HepG2 (cell line): ENCODE data around the gene DHH. TPM values are rescaled to one million over a fixed set of nuclear protein-coding genes. Genes with fewer than 3 reads are reported as not detected.

ENCODE experiments used
- CAMTA2 ChIP-seq: sonication (generic); formaldehyde crosslinking; IDR thresholded peaks from 2 replicates; pipeline ENCODE4 v1.4.0; 2020; ENCODE audit warnings: mild to moderate bottlenecking, missing genetic modification reagents, borderline replicate concordance
- MED1 ChIP-seq: sonication (generic); formaldehyde crosslinking; IDR thresholded peaks from 2 replicates; pipeline ENCODE4 v1.4.0; 2020; ENCODE audit warnings: missing genetic modification reagents
- RBAK ChIP-seq: sonication (generic); formaldehyde crosslinking; IDR thresholded peaks from 2 replicates; pipeline ENCODE4 v1.5.1; 2020; ENCODE audit warnings: mild to moderate bottlenecking, missing genetic modification reagents
- SNRNP70 ChIP-seq: fragments of 200-400 bp; formaldehyde crosslinking; IDR thresholded peaks from 2 replicates; pipeline ENCODE4 v1.6.1; 2017; ENCODE audit warnings: mild to moderate bottlenecking, low read depth, low read length, moderate library complexity
- TAF15 ChIP-seq: fragments of 200-400 bp; formaldehyde crosslinking; IDR thresholded peaks from one replicate; pipeline ENCODE4 v1.6.1; 2018; ENCODE audit warnings: mild to moderate bottlenecking, low read depth, low read length; ENCODE audit not compliant: poor library complexity, severe bottlenecking
- TP53 ChIP-seq: sonication (generic); formaldehyde crosslinking; conservative IDR thresholded peaks from 2 replicates; pipeline ENCODE4 v1.4.0; 2020; ENCODE audit warnings: missing genetic modification reagents
- U2AF2 ChIP-seq: fragments of 200-400 bp; formaldehyde crosslinking; IDR thresholded peaks from 2 replicates; pipeline ENCODE4 v1.6.1; 2017; ENCODE audit warnings: low read depth, mild to moderate bottlenecking, low read length
- ZNF138 ChIP-seq: sonication (generic); formaldehyde crosslinking; IDR thresholded peaks from 2 replicates; pipeline ENCODE4 v1.5.0; 2020; ENCODE audit warnings: mild to moderate bottlenecking, low read depth, missing genetic modification reagents
- ZNF431 ChIP-seq: sonication (generic); formaldehyde crosslinking; IDR thresholded peaks from 2 replicates; pipeline ENCODE4 v1.9.0; 2022; ENCODE audit warnings: missing genetic modification reagents, low read depth, mild to moderate bottlenecking, borderline replicate concordance
- ZNF451 ChIP-seq: sonication (generic); formaldehyde crosslinking; IDR thresholded peaks from 2 replicates; pipeline ENCODE4 v1.5.0; 2020; ENCODE audit warnings: mild to moderate bottlenecking, missing genetic modification reagents
- ZNF737 ChIP-seq: sonication (generic); formaldehyde crosslinking; IDR thresholded peaks from 2 replicates; pipeline ENCODE4 v1.5.0; 2020; ENCODE audit warnings: missing genetic modification reagents, mild to moderate bottlenecking, borderline replicate concordance
- polyA plus RNA-seq, 8 experiments: library from polyadenylated mRNA; depleted of rRNA in 3 of 8; stranded (reverse) in 7 of 8; unstranded in 1 of 8; fragments of >200 nt; fragmentation: Illumina TruSeq in 4 of 8; extraction: Trizol in 4 of 8; gene quantifications; 2 replicates each; pipeline versions ENCODE4 v1.2.1 to v1.2.3, GENCODE V29; 2011 to 2016; ENCODE audit warnings: low read depth in 4 of 8, missing spikeins in 1 of 8, mixed read lengths in 1 of 8; ENCODE audit not compliant: insufficient read depth in 1 of 8
- total RNA-seq, 5 experiments: library from RNA; depleted of rRNA; stranded (reverse); fragments of >200 nt; fragmentation: Illumina TruSeq; extraction: Trizol; gene quantifications; 2 replicates each; pipeline ENCODE4 v1.2.3, GENCODE V29; 2016; ENCODE audit warnings: low read depth in 1 of 5
- TF ChIP-seq, protein P1 (sequence below): sonication (generic); formaldehyde crosslinking; IDR thresholded peaks from 2 replicates; pipeline ENCODE4 v1.8.0; 2023; ENCODE audit warnings: mild to moderate bottlenecking, missing genetic modification reagents
- TF ChIP-seq, protein P2 (sequence below): sonication (generic); formaldehyde crosslinking; IDR thresholded peaks from 2 replicates; pipeline ENCODE4 v1.4.0; 2020; ENCODE audit warnings: missing genetic modification reagents, mild to moderate bottlenecking, borderline replicate concordance
- TF ChIP-seq, protein P3 (sequence below): sonication (generic); formaldehyde crosslinking; conservative IDR thresholded peaks from 2 replicates; pipeline ENCODE4 v1.4.0; 2020; ENCODE audit warnings: missing genetic modification reagents
- TF ChIP-seq, protein P4 (sequence below): IDR thresholded peaks from 2 replicates; pipeline ENCODE4 v1.6.1; 2016; ENCODE audit warnings: low read depth, control low read depth
- TF ChIP-seq, protein P5 (sequence below): sonication (generic); formaldehyde crosslinking; IDR thresholded peaks from 2 replicates; pipeline ENCODE4 v1.4.0; 2020; ENCODE audit warnings: mild to moderate bottlenecking, low read depth, missing genetic modification reagents

Gene DHH
- total and polyA plus RNA-seq, 2 of the 13 experiments (the other 11 are each of a cell fraction or from before 2014, with no cell fraction given), result not detected

DNA sequence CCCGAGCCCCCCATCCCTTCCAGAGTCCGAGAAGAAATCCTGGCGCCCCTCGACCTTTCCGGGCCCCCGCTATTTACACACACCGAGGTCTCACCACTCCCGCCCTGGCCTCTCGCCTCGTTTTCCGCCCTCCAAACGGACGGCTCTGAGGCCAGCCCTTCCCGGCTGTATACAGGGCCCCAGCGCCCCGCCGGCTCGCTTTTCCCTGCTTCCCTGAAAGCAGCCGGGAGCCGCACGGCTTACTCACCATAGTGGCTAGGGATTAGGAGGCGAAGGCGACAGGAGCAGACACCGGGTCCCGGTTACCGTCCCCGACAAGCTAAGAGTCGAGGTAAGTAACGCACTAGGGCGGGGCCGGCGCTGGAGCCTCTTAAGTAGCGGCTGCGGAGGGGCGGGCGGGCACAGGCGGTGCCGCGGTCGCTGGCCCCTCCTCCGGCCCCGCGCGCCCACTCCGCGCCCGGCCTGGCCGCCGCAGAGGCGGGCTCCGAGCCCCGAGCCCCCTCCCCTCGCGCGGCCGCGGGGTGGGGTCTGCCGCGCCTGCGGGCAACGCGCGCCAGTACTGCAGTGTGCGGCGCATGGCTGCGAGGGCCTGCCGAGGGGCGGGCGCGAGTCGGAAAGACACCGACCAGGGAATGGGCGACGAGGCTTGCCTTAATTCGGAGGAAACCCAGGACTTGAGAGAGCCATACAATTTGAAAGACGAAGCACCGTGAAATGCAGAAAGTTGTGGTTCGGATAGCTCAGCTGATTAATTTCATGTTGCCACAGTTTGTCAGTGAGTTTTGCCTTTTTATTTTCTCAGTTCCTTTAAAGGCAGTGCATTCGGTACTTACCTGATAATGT lies 36.7 kb upstream of the DHH start, which contains the start of gene TUBA1B (continued):
- TF ChIP-seq, protein P1, sequence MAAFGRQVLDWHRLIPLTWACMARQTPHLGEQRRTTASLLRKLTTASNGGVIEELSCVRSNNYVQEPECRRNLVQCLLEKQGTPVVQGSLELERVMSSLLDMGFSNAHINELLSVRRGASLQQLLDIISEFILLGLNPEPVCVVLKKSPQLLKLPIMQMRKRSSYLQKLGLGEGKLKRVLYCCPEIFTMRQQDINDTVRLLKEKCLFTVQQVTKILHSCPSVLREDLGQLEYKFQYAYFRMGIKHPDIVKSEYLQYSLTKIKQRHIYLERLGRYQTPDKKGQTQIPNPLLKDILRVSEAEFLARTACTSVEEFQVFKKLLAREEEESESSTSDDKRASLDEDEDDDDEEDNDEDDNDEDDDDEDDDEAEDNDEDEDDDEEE (CRISPR knock-in tag), result no peak
- TF ChIP-seq ZNF138 (CRISPR knock-in tag) (peak; percentile 77; the same call in 1 of the 2 replicates), CAMTA2 (0 out of 2 replicates have a peak, but pooled peaks have one; percentile 75), ZNF451 (CRISPR knock-in tag) (peak; percentile 70), ZNF737 (CRISPR knock-in tag) (no peak), ZNF431 (no peak), RBAK (no peak), TP53 (CRISPR knock-in tag) (no peak), U2AF2 (0 out of 2 replicates have a peak, but pooled peaks have one; percentile 60), MED1 (CRISPR knock-in tag) (peak; percentile 30; the same call in 1 of the 2 replicates), TAF15 (no peak), SNRNP70 (no peak)
- TF ChIP-seq, protein P2, sequence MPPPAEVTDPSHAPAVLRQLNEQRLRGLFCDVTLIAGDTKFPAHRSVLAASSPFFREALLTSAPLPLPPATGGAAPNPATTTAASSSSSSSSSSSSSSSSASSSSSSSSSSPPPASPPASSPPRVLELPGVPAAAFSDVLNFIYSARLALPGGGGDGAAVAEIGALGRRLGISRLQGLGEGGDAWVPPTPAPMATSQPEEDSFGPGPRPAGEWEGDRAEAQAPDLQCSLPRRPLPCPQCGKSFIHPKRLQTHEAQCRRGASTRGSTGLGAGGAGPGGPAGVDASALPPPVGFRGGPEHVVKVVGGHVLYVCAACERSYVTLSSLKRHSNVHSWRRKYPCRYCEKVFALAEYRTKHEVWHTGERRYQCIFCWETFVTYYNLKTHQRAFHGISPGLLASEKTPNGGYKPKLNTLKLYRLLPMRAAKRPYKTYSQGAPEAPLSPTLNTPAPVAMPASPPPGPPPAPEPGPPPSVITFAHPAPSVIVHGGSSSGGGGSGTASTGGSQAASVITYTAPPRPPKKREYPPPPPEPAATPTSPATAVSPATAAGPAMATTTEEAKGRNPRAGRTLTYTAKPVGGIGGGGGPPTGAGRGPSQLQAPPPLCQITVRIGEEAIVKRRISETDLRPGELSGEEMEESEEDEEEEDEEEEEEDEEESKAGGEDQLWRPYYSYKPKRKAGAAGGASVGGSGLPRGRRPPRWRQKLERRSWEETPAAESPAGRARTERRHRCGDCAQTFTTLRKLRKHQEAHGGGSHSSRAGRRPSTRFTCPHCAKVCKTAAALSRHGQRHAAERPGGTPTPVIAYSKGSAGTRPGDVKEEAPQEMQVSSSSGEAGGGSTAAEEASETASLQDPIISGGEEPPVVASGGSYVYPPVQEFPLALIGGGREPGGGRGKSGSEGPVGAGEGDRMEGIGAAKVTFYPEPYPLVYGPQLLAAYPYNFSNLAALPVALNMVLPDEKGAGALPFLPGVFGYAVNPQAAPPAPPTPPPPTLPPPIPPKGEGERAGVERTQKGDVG, result no peak
- TF ChIP-seq, protein P3, sequence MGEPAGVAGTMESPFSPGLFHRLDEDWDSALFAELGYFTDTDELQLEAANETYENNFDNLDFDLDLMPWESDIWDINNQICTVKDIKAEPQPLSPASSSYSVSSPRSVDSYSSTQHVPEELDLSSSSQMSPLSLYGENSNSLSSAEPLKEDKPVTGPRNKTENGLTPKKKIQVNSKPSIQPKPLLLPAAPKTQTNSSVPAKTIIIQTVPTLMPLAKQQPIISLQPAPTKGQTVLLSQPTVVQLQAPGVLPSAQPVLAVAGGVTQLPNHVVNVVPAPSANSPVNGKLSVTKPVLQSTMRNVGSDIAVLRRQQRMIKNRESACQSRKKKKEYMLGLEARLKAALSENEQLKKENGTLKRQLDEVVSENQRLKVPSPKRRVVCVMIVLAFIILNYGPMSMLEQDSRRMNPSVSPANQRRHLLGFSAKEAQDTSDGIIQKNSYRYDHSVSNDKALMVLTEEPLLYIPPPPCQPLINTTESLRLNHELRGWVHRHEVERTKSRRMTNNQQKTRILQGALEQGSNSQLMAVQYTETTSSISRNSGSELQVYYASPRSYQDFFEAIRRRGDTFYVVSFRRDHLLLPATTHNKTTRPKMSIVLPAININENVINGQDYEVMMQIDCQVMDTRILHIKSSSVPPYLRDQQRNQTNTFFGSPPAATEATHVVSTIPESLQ (CRISPR knock-in tag), result peak; percentile 41; the same call in 1 of the 2 replicates
- TF ChIP-seq, protein P4, sequence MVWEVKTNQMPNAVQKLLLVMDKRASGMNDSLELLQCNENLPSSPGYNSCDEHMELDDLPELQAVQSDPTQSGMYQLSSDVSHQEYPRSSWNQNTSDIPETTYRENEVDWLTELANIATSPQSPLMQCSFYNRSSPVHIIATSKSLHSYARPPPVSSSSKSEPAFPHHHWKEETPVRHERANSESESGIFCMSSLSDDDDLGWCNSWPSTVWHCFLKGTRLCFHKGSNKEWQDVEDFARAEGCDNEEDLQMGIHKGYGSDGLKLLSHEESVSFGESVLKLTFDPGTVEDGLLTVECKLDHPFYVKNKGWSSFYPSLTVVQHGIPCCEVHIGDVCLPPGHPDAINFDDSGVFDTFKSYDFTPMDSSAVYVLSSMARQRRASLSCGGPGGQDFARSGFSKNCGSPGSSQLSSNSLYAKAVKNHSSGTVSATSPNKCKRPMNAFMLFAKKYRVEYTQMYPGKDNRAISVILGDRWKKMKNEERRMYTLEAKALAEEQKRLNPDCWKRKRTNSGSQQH (CRISPR knock-in tag), result peak; percentile 55; the same call in 1 of the 2 replicates
- TF ChIP-seq, protein P5, sequence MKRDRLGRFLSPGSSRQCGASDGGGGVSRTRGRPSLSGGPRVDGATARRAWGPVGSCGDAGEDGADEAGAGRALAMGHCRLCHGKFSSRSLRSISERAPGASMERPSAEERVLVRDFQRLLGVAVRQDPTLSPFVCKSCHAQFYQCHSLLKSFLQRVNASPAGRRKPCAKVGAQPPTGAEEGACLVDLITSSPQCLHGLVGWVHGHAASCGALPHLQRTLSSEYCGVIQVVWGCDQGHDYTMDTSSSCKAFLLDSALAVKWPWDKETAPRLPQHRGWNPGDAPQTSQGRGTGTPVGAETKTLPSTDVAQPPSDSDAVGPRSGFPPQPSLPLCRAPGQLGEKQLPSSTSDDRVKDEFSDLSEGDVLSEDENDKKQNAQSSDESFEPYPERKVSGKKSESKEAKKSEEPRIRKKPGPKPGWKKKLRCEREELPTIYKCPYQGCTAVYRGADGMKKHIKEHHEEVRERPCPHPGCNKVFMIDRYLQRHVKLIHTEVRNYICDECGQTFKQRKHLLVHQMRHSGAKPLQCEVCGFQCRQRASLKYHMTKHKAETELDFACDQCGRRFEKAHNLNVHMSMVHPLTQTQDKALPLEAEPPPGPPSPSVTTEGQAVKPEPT (CRISPR knock-in tag), result no peak
